ENCODE data around the gene GNAQ. TPM values are rescaled to one million over a fixed set of nuclear protein-coding genes. Genes with fewer than 3 reads are reported as not detected.

GNAQ gene
- total and polyA plus RNA-seq, 2 experiments from 2014 or later = 25.7 to 47.9 TPM

- 81% methylated on average over 3 of the region's 3 CpGs for WGBS (ENCODE audit: low lambda C conversion rate, missing lambda C conversion rate)
- H3K36me3 ChIP-seq (replicated peaks; ENCODE audit: insufficient read depth, low read depth) = no peaks in the 10 kb centered on the region
- no peak overlapping the region for H3K27ac ChIP-seq
- no peak overlapping the region for H2AFZ ChIP-seq
- H3K9me3 ChIP-seq (ENCODE audit: low read depth) = no peaks in the 10 kb centered on the region
- H3K27me3 ChIP-seq = no peaks in the 10 kb centered on the region
- H3K4me3 ChIP-seq = no peak overlapping the region
- DNase-seq (ENCODE audit: low spot score) = no peak
- H3K4me1 ChIP-seq (ENCODE audit: insufficient read depth) = peaks cover 13% of the 10 kb centered on the region
- no peaks in the 10 kb centered on the region for H4K20me1 ChIP-seq (ENCODE audit: insufficient read depth, poor library complexity, severe bottlenecking)
- no peaks in the 10 kb centered on the region for H3K9me2 ChIP-seq (replicated peaks; ENCODE audit: insufficient read depth)
- TF ChIP-seq CTCF (IDR thresholded peaks at IDR 0.05; ENCODE audit: poor library complexity) (no peak), EZH2phosphoT487 (IDR thresholded peaks at IDR 0.05; ENCODE audit: low read depth, severe bottlenecking, unreplicated experiment) (no peak), EZH2 (IDR thresholded peaks at IDR 0.05; ENCODE audit: borderline replicate concordance) (no peak)
- H3K79me2 ChIP-seq = peaks cover 77% of the 10 kb centered on the region
- H3K4me2 ChIP-seq = no peak overlapping the region
Measured at GRCh38 chr9:77851882-77852595, 179.6 kb downstream of the GNAQ start.

- H3K36me3 ChIP-seq (replicated peaks; ENCODE audit: insufficient read depth, low read depth) = no peaks in the 10 kb centered on the region
- H3K9me2 ChIP-seq (replicated peaks; ENCODE audit: insufficient read depth) = no peaks in the 10 kb centered on the region
- 80% methylated on average over 6 of the region's 6 CpGs for WGBS (ENCODE audit: low lambda C conversion rate, missing lambda C conversion rate)
- H4K20me1 ChIP-seq (ENCODE audit: insufficient read depth, poor library complexity, severe bottlenecking) = peaks cover 9% of the 10 kb centered on the region
- H3K4me3 ChIP-seq = no peak overlapping the region
- peak overlapping the region; percentile 16 for H3K27ac ChIP-seq
- TF ChIP-seq EZH2phosphoT487 (IDR thresholded peaks at IDR 0.05; ENCODE audit: low read depth, severe bottlenecking, unreplicated experiment) (no peak), EZH2 (IDR thresholded peaks at IDR 0.05; ENCODE audit: borderline replicate concordance) (no peak), CTCF (IDR thresholded peaks at IDR 0.05; ENCODE audit: poor library complexity) (no peak)
- H2AFZ ChIP-seq = no peak overlapping the region
- H3K27me3 ChIP-seq = no peaks in the 10 kb centered on the region
- H3K4me1 ChIP-seq (ENCODE audit: insufficient read depth) = peaks cover 26% of the 10 kb centered on the region
- H3K9me3 ChIP-seq (ENCODE audit: low read depth) = no peaks in the 10 kb centered on the region
- H3K79me2 ChIP-seq = peaks cover 81% of the 10 kb centered on the region
- H3K4me2 ChIP-seq = no peak overlapping the region
- DNase-seq (ENCODE audit: low spot score) = peak; percentile 46
Measured at GRCh38 chr9:77848897-77849296, 182.7 kb downstream of the GNAQ start.

GRCh38 chr9:77848404-77848803 lies 183.2 kb downstream of the GNAQ start:
- TF ChIP-seq EZH2 (IDR thresholded peaks at IDR 0.05; ENCODE audit: borderline replicate concordance) (no peak), CTCF (IDR thresholded peaks at IDR 0.05; ENCODE audit: poor library complexity) (no peak), EZH2phosphoT487 (IDR thresholded peaks at IDR 0.05; ENCODE audit: low read depth, severe bottlenecking, unreplicated experiment) (no peak)
- Histone ChIP-seq H3K36me3 (replicated peaks; ENCODE audit: insufficient read depth, low read depth) (no peaks in the 10 kb centered on the region), H3K4me3 (no peak overlapping the region), H3K4me2 (no peak overlapping the region), H2AFZ (no peak overlapping the region), H3K79me2 (peaks cover 79% of the 10 kb centered on the region), H3K27ac (peak overlapping the region; percentile 16), H3K27me3 (no peaks in the 10 kb centered on the region), H3K4me1 (ENCODE audit: insufficient read depth) (peaks cover 26% of the 10 kb centered on the region), H3K9me2 (replicated peaks; ENCODE audit: insufficient read depth) (no peaks in the 10 kb centered on the region), H4K20me1 (ENCODE audit: insufficient read depth, poor library complexity, severe bottlenecking) (peaks cover 9% of the 10 kb centered on the region), H3K9me3 (ENCODE audit: low read depth) (no peaks in the 10 kb centered on the region)
- no peak for DNase-seq (ENCODE audit: low spot score)
- 94% methylated on average over 2 of the region's 2 CpGs for WGBS (ENCODE audit: low lambda C conversion rate, missing lambda C conversion rate)
